Gastrocnemius medialis (tissue), 4 donors: ENCODE measurements around the gene TBX21. TPM values are rescaled to one million over a fixed set of nuclear protein-coding genes. Genes with fewer than 3 reads are reported as not detected.

Experiments used
- ATAC-seq, 2 donors: fragments of 150-250 bp; one replicate each; pipeline ENCODE4 v1.9.1; 2016
- DNase-seq, 2 donors: peaks; one replicate each; pipeline ENCODE4 v3.0.0-alpha.2; 2019
- H3K27ac ChIP-seq, 4 donors: fragments of 200-600 bp; sonication (generic); 1 replicate in 1 of 4; 2 replicates in 3 of 4; pipeline ENCODE4 v1.5.1; 2016 to 2018; ENCODE audit warnings: mild to moderate bottlenecking in 2 of 4, moderate library complexity in 1 of 4
- H3K27me3 ChIP-seq, 3 donors: fragments of 200-600 bp; sonication (generic) in 2 of 3; 1 replicate in 1 of 3; 2 replicates in 2 of 3; pipeline versions ENCODE4 v1.5.1 to v1.6.0; 2016 to 2019; ENCODE audit warnings: mild to moderate bottlenecking in 1 of 3, moderate library complexity in 1 of 3
- H3K36me3 ChIP-seq, 2 donors: fragments of 200-600 bp; sonication (generic) in 1 of 2; one replicate each; pipeline ENCODE4 v1.5.1; 2017 to 2018
- H3K4me1 ChIP-seq, 2 donors: fragments of 200-600 bp; sonication (generic) in 1 of 2; one replicate each; pipeline ENCODE4 v1.5.1; 2016 to 2017; ENCODE audit warnings: mild to moderate bottlenecking in 2 of 2
- H3K4me3 ChIP-seq, 4 donors: fragments of 200-600 bp; sonication (generic) in 3 of 4; 1 replicate in 1 of 4; 2 replicates in 3 of 4; pipeline ENCODE4 v1.5.1; 2016 to 2019; ENCODE audit warnings: mild to moderate bottlenecking in 2 of 4
- H3K9me3 ChIP-seq, 3 donors: fragments of 200-600 bp; sonication (generic) in 2 of 3; 1 replicate in 1 of 3; 2 replicates in 2 of 3; pipeline ENCODE4 v1.5.1; 2016 to 2019
- CTCF ChIP-seq, 5 experiments: fragments of 450-650 bp in 3 of 5; fragments of 200-600 bp in 2 of 5; sonication (generic) in 2 of 5; IDR thresholded peaks in 4 of 5; conservative IDR thresholded peaks in 1 of 5; 1 replicate in 4 of 5; 2 replicates in 1 of 5; pipeline ENCODE4 v1.5.1; 2016 to 2019; ENCODE audit warnings: antibody characterized with exemption in 5 of 5, mild to moderate bottlenecking in 3 of 5, moderate library complexity in 3 of 5
- POLR2A ChIP-seq, 2 donors: fragments of 450-650 bp; IDR thresholded peaks; one replicate each; pipeline ENCODE4 v1.6.1; 2017; ENCODE audit warnings: antibody characterized with exemption in 2 of 2, mild to moderate bottlenecking in 2 of 2, moderate library complexity in 2 of 2
- in situ Hi-C, 4 donors: fragments of 200-750 bp; cut with MboI; loops; one replicate each; pipeline versions ENCODE4 v1.15.0 to v1.8.0; 2017; ENCODE audit warnings: low sequenced_read_pairs in 4 of 4
- intact Hi-C: fragments of 100-400 bp; cut with DNase I; formaldehyde crosslinking; loops from one replicate; pipeline ENCODE4 v1.15.1; 2023; ENCODE audit warnings: low total_unique reads
- total RNA-seq, 4 donors: library from RNA; depleted of rRNA; stranded (reverse); fragments of >200 nt; gene quantifications; one replicate each; pipeline versions ENCODE4 v1.1.0 to v1.2.3, GENCODE V29; 2016

Gene TBX21
- total RNA-seq, 4 donors from 2014 or later, result 0.98 to 3.3 TPM; not detected in 2

GRCh38 chr17:47732399-47733046, 513 bp upstream of the TBX21 start:
- Histone ChIP-seq H3K4me1 (no peaks in the 10 kb centered on the region), H3K4me3 (peak overlapping the region in 1 of 4 donors; percentile 47), H3K27ac (no peak overlapping the region), H3K36me3 (no peaks in the 10 kb centered on the region), H3K9me3 (no peaks in the 10 kb centered on the region), H3K27me3 (peaks cover 43% of the 10 kb centered on the region in 3 donors)
- DNase-seq (no peak), ATAC-seq (no peak)
- TF ChIP-seq POLR2A (IDR thresholded peaks at IDR 0.05) (no peak), CTCF (IDR thresholded peaks at IDR 0.05 in 4 of 5, conservative IDR thresholded peaks at IDR 0.05 in 1 of 5) (no peak)
- in situ Hi-C loops, result no loop called here
- intact Hi-C loops, result no loop called here

GRCh38 chr17:47733674-47734410, 806 bp downstream of the TBX21 start:
- H3K27me3 ChIP-seq, result peaks cover 43% of the 10 kb centered on the region in 3 donors
- ATAC-seq (no peak), DNase-seq (no peak)
- H3K27ac ChIP-seq, result no peak overlapping the region
- peak overlapping the region in 3 of 4 donors; percentile 0 to 41 (median 28) for H3K4me3 ChIP-seq
- H3K9me3 ChIP-seq, result no peaks in the 10 kb centered on the region
- in situ Hi-C loops (no loop called here), intact Hi-C loops (no loop called here)
- no peaks in the 10 kb centered on the region for H3K4me1 ChIP-seq
- H3K36me3 ChIP-seq, result no peaks in the 10 kb centered on the region
- TF ChIP-seq POLR2A (IDR thresholded peaks at IDR 0.05) (no peak), CTCF (IDR thresholded peaks at IDR 0.05 in 4 of 5, conservative IDR thresholded peaks at IDR 0.05 in 1 of 5) (no peak)

GRCh38 chr17:47735139-47735464, 2.1 kb downstream of the TBX21 start:
- in situ Hi-C loops (no loop called here), intact Hi-C loops (no loop called here)
- peaks cover 43 to 48% (median 43%) of the 10 kb centered on the region in 3 donors for H3K27me3 ChIP-seq
- H3K4me1 ChIP-seq, result no peaks in the 10 kb centered on the region
- DNase-seq (no peak), ATAC-seq (no peak)
- TF ChIP-seq CTCF (IDR thresholded peaks at IDR 0.05 in 4 of 5, conservative IDR thresholded peaks at IDR 0.05 in 1 of 5), result no peak
- no peak for TF ChIP-seq POLR2A (IDR thresholded peaks at IDR 0.05)
- no peak overlapping the region for H3K4me3 ChIP-seq
- no peak overlapping the region for H3K27ac ChIP-seq
- no peaks in the 10 kb centered on the region for H3K36me3 ChIP-seq
- H3K9me3 ChIP-seq, result no peaks in the 10 kb centered on the region

GRCh38 chr17:47735536-47736011, 2.5 kb downstream of the TBX21 start:
- Histone ChIP-seq H3K9me3 (no peaks in the 10 kb centered on the region), H3K36me3 (no peaks in the 10 kb centered on the region), H3K27me3 (peaks cover 41 to 48% (median 43%) of the 10 kb centered on the region in 3 donors), H3K4me1 (no peaks in the 10 kb centered on the region), H3K4me3 (no peak overlapping the region), H3K27ac (no peak overlapping the region)
- no peak for TF ChIP-seq CTCF (IDR thresholded peaks at IDR 0.05 in 4 of 5, conservative IDR thresholded peaks at IDR 0.05 in 1 of 5)
- no peak for TF ChIP-seq POLR2A (IDR thresholded peaks at IDR 0.05)
- intact Hi-C loops, result no loop called here
- no peak for DNase-seq
- ATAC-seq, result no peak
- in situ Hi-C loops, result no loop called here
